Activated CD8-positive, alpha-beta T cell treated with anti-CD3 and anti-CD28 coated beads for 36 hours (primary cell): ENCODE data around the gene NFYC. TPM values are rescaled to one million over a fixed set of nuclear protein-coding genes. Genes with fewer than 3 reads are reported as not detected.
A peak's percentile ranks its signal among the peaks of the same experiment; 100 is the strongest.

ENCODE experiments used
- ATAC-seq: fragments of 200-7000 bp; cut with Tn5 transposase; one replicate; pipeline ENCODE4 v1.10.0; 2021; ENCODE audit warnings: mild to moderate bottlenecking, moderate library complexity
- CTCF ChIA-PET: fragments of 350-600 bp; sonication (Branson Sonifier 250); formaldehyde crosslinking; loops from one replicate; lab custom pipeline; 2021; ENCODE audit warnings: antibody characterized with exemption; lab: Charles Lee
- POLR2A ChIA-PET: fragments of 350-600 bp; sonication (Branson Sonifier 250); formaldehyde crosslinking; loops from one replicate; lab custom pipeline; 2021; ENCODE audit warnings: antibody characterized with exemption; lab: Charles Lee
- DNase-seq: peaks from one replicate; pipeline ENCODE4 v3.0.0-alpha.2; 2020
- H3K27ac Mint-ChIP-seq: one replicate; pipeline ENCODE4 v1.8.0; 2021; ENCODE audit warnings: mild to moderate bottlenecking, mixed read lengths
- H3K27me3 Mint-ChIP-seq: one replicate; pipeline ENCODE4 v1.8.0; 2021; ENCODE audit warnings: mixed read lengths
- H3K36me3 Mint-ChIP-seq: one replicate; pipeline ENCODE4 v1.8.0; 2021; ENCODE audit warnings: low read depth, mixed read lengths
- H3K4me1 Mint-ChIP-seq: one replicate; pipeline ENCODE4 v1.8.0; 2021; ENCODE audit warnings: low read depth, mixed read lengths
- H3K4me3 Mint-ChIP-seq: one replicate; pipeline ENCODE4 v1.8.0; 2021; ENCODE audit warnings: mild to moderate bottlenecking, moderate library complexity, mixed read lengths
- H3K9me3 Mint-ChIP-seq: one replicate; pipeline ENCODE4 v1.8.0; 2021; ENCODE audit warnings: mixed read lengths
- CTCF ChIP-seq: fragments of 200-600 bp; IDR thresholded peaks from one replicate; pipeline ENCODE4 v1.8.0; 2022; ENCODE audit warnings: antibody characterized with exemption, mild to moderate bottlenecking
- intact Hi-C: fragments of 100-400 bp; cut with micrococcal nuclease; formaldehyde crosslinking; loops from one replicate; pipeline ENCODE4 v1.10.0; 2022
- total RNA-seq, 2 experiments: library from RNA; stranded (reverse); gene quantifications; one replicate each; pipeline ENCODE4 v1.2.3, GENCODE V29; 2021

Gene NFYC
- total RNA-seq, 2 experiments from 2014 or later = 45.6 to 53.8 TPM

- CTCF ChIA-PET = interaction anchor here (1.0 to 2.5 kb wide), 8 partner anchors 12 to 156 kb away, joined by 3 to 9 read pairs (median 4); no protein-coding TSS in a partner anchor
- Mint-ChIP-seq H3K27me3 (no peaks in the 10 kb centered on the region), H3K4me1 (peaks cover 61% of the 10 kb centered on the region), H3K4me3 (peak overlapping the region; percentile 87), H3K36me3 (peaks cover 18% of the 10 kb centered on the region), H3K9me3 (no peaks in the 10 kb centered on the region), H3K27ac (peak overlapping the region; percentile 93)
- ATAC-seq = no peak
- POLR2A ChIA-PET = interaction anchor here (0.7 to 4.7 kb wide), 8 partner anchors 7 to 287 kb away, joined by 3 to 60 read pairs (median 3); no protein-coding TSS in a partner anchor
- intact Hi-C loops = no loop called here
- DNase-seq = no peak
- TF ChIP-seq CTCF = no peak
Measured at GRCh38 chr1:40693425-40693824, 1.9 kb downstream of the NFYC start.

GRCh38 chr1:40694353-40694874, 2.9 kb downstream of the NFYC start:
- DNase-seq (no peak), ATAC-seq (no peak)
- TF ChIP-seq CTCF = no peak
- H3K4me1 Mint-ChIP-seq = peaks cover 69% of the 10 kb centered on the region
- peaks cover 18% of the 10 kb centered on the region for H3K36me3 Mint-ChIP-seq
- H3K9me3 Mint-ChIP-seq = no peaks in the 10 kb centered on the region
- peak overlapping the region; percentile 93 for H3K27ac Mint-ChIP-seq
- peak overlapping the region; percentile 87 for H3K4me3 Mint-ChIP-seq
- CTCF ChIA-PET = interaction anchor here (1.0 to 2.5 kb wide), 6 partner anchors 11 to 80 kb away, joined by 3 to 9 read pairs (median 5); no protein-coding TSS in a partner anchor
- H3K27me3 Mint-ChIP-seq = no peaks in the 10 kb centered on the region
- intact Hi-C loops = no loop called here
- POLR2A ChIA-PET = interaction anchor here (1.3 to 4.7 kb wide), 3 partner anchors 15 to 286 kb away, joined by 3 to 60 read pairs (median 3); no protein-coding TSS in a partner anchor

- Mint-ChIP-seq H3K27ac (peak overlapping the region; percentile 6), H3K27me3 (no peaks in the 10 kb centered on the region), H3K9me3 (no peaks in the 10 kb centered on the region), H3K4me3 (no peak overlapping the region), H3K36me3 (peaks cover 20% of the 10 kb centered on the region), H3K4me1 (peaks cover 68% of the 10 kb centered on the region)
- CTCF ChIA-PET = no interaction called here
- ATAC-seq = no peak
- no peak for DNase-seq
- intact Hi-C loops = no loop called here
- no peak for TF ChIP-seq CTCF
- POLR2A ChIA-PET = no interaction called here
Measured at GRCh38 chr1:40696294-40696693, 4.8 kb downstream of the NFYC start.

GRCh38 chr1:40697436-40697835, 5.9 kb downstream of the NFYC start:
- H3K4me3 Mint-ChIP-seq = no peak overlapping the region
- CTCF ChIA-PET = no interaction called here
- no peak overlapping the region for H3K27ac Mint-ChIP-seq
- no peak for ATAC-seq
- intact Hi-C loops = no loop called here
- no peak for TF ChIP-seq CTCF
- POLR2A ChIA-PET = no interaction called here
- no peak for DNase-seq
- no peaks in the 10 kb centered on the region for H3K9me3 Mint-ChIP-seq
- peaks cover 18% of the 10 kb centered on the region for H3K36me3 Mint-ChIP-seq
- H3K27me3 Mint-ChIP-seq = no peaks in the 10 kb centered on the region
- H3K4me1 Mint-ChIP-seq = peaks cover 72% of the 10 kb centered on the region

- DNase-seq = peak; percentile 17
- intact Hi-C loops = no loop called here
- no peak for TF ChIP-seq CTCF
- peak; percentile 76 for ATAC-seq
- Mint-ChIP-seq H3K4me3 (no peak overlapping the region), H3K27me3 (no peaks in the 10 kb centered on the region), H3K9me3 (no peaks in the 10 kb centered on the region), H3K4me1 (peaks cover 66% of the 10 kb centered on the region), H3K36me3 (peaks cover 14% of the 10 kb centered on the region), H3K27ac (peak overlapping the region; percentile 67)
- ChIA-PET CTCF (interaction anchor here (1.1 to 2.4 kb wide), 4 partner anchors 11 to 253 kb away, joined by 3 to 8 read pairs (median 5); no protein-coding TSS in a partner anchor), POLR2A (interaction anchor here (0.6 to 3.3 kb wide), 3 partner anchors 8 to 279 kb away, joined by 3 to 22 read pairs (median 5); partner anchors contain the start of gene NFYC)
Measured at GRCh38 chr1:40699787-40700186, 8.3 kb downstream of the NFYC start.
